ENCODE measurements around the gene AFDN.

AFDN gene

DNA sequence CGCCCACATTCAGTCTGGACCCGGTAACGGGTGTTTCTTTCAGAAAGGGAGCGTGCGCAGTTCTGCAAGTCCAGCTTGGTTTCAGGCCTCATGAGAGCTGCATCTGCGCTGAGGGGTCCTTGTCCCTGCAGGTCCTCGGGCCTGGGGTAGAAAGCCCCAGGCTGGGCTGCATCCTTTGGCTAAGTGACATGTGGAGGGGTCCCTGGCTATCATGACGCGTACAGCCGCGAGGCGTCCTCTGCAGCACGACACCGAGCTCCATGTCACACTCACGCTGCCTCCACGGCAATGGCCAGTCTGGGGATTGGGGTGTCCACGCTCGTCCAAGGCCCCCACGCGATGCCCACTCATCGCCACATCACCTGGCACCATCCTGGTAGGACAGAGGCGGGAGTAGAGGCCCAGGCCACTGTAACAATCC is 169.0 kb downstream of the AFDN start:
- peak overlapping the region; percentile 97 for H2BK12ac ChIP-seq (ENCODE audit: low read length)
- H3K4ac ChIP-seq (ENCODE audit: low read length): no peak overlapping the region
- H3K27me3 ChIP-seq (ENCODE audit: control insufficient read depth in 3 of 3, insufficient read depth in 3 of 3, low read depth in 1 of 3, low read length in 3 of 3): no peaks in the 10 kb centered on the region
- H3K23ac ChIP-seq (ENCODE audit: low read depth, low read length, poor library complexity): no peak overlapping the region
- H3K18ac ChIP-seq (ENCODE audit: low read length): peak overlapping the region; percentile 98
- no peak for DNase-seq (ENCODE audit: low spot score)
- H3K27ac ChIP-seq (replicated peaks; ENCODE audit: low read length): no peak overlapping the region
- peaks cover 0 to 8% of the 10 kb centered on the region in 2 donors for H3K9me3 ChIP-seq (replicated peaks in 1 of 2; ENCODE audit: control insufficient read depth in 2 of 2, insufficient read depth in 1 of 2, low read depth in 1 of 2, low read length in 2 of 2)
- peak overlapping the region; percentile 72 for H3K14ac ChIP-seq (ENCODE audit: low read length)
- H3K4me1 ChIP-seq (ENCODE audit: control insufficient read depth in 2 of 2, insufficient read depth in 1 of 2, low read depth in 1 of 2, low read length in 2 of 2): peaks cover 0 to 7% of the 10 kb centered on the region in 2 donors
- H3K4me3 ChIP-seq (ENCODE audit: low read length in 2 of 2): no peak overlapping the region
- H3K79me1 ChIP-seq (ENCODE audit: low read depth, low read length): no peaks in the 10 kb centered on the region
- peak overlapping the region; percentile 70 for H3K9ac ChIP-seq (ENCODE audit: low read depth, low read length, poor library complexity)
- no CpG with 5 or more reads among the region's 22 CpGs for WGBS, 2 donors (ENCODE audit: extremely low coverage in 2 of 2, insufficient read length in 2 of 2, insufficient replicate concordance in 1 of 2)
- peak overlapping the region; percentile 38 for H4K91ac ChIP-seq (ENCODE audit: low read depth, low read length, poor library complexity)
- peak overlapping the region; percentile 90 for H2BK15ac ChIP-seq (ENCODE audit: low read length)
- peak overlapping the region; percentile 99 for H2AK5ac ChIP-seq (ENCODE audit: low read depth, low read length)
- H2BK5ac ChIP-seq (ENCODE audit: low read length): peak overlapping the region; percentile 87
- peak overlapping the region; percentile 82 for H2BK120ac ChIP-seq (ENCODE audit: low read depth, low read length)
- peak overlapping the region; percentile 56 for H2AFZ ChIP-seq (ENCODE audit: low read length)
- H3K4me2 ChIP-seq (ENCODE audit: insufficient read depth, low read length, poor library complexity, severe bottlenecking): no peak overlapping the region
- no peaks in the 10 kb centered on the region for H3K36me3 ChIP-seq (replicated peaks in 1 of 2; ENCODE audit: control insufficient read depth in 2 of 2, insufficient read depth in 2 of 2, low read length in 2 of 2)
- H4K8ac ChIP-seq (ENCODE audit: low read depth, low read length): peak overlapping the region; percentile 74

DNA sequence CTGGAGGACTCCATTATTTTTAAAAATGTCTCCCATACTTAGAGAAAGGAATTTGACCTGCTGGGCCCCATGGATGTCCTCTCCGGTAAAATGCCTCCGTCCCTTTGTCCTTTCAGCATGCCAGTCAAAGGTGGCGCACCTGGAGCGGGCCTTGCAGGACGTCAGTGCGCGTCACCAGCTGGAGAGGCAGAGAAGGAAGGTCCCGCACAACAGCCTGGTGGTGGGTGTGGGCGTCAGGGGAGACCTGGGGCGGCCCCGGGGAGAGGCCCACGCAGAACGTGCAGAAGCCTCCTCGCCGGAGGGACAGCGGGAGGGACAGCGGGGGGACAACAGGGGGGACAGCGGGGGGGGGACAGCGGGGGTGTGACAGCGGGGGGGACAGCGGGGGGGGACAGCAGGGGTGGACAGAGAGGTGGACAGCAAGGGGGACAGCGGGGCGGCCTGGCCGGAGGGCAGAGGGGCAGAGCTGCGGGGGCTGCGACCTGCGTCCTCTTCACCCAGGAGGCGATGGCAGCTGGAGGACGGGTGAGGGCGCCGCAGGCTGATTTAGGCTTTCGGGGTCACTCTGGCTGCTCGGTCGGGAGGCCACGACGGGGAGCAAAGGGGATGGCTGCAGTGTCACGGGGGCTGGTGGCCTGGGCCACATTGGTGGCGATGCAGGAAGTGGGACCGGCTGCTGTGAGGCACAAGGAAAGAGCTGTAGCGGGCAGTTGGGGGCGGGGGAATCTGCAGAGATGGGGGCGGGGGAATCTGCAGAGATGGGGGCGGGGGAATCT is 169.9 kb downstream of the AFDN start:
- no peak overlapping the region for H4K8ac ChIP-seq (ENCODE audit: low read depth, low read length)
- H3K27ac ChIP-seq (replicated peaks; ENCODE audit: low read length): peak overlapping the region; percentile 51
- H4K91ac ChIP-seq (ENCODE audit: low read depth, low read length, poor library complexity): peak overlapping the region; percentile 38
- no peak overlapping the region for H3K14ac ChIP-seq (ENCODE audit: low read length)
- H3K4me3 ChIP-seq (ENCODE audit: low read length in 2 of 2): peak overlapping the region in 1 of 2 donors; percentile 17
- no peak overlapping the region for H3K23ac ChIP-seq (ENCODE audit: low read depth, low read length, poor library complexity)
- peaks cover 1% of the 10 kb centered on the region for H3K79me1 ChIP-seq (ENCODE audit: low read depth, low read length)
- H2BK15ac ChIP-seq (ENCODE audit: low read length): peak overlapping the region; percentile 90
- H3K4me1 ChIP-seq (ENCODE audit: control insufficient read depth in 2 of 2, insufficient read depth in 1 of 2, low read depth in 1 of 2, low read length in 2 of 2): peaks cover 0 to 7% of the 10 kb centered on the region in 2 donors
- no peaks in the 10 kb centered on the region for H3K27me3 ChIP-seq (ENCODE audit: control insufficient read depth in 3 of 3, insufficient read depth in 3 of 3, low read depth in 1 of 3, low read length in 3 of 3)
- H3K18ac ChIP-seq (ENCODE audit: low read length): peak overlapping the region; percentile 98
- H2AFZ ChIP-seq (ENCODE audit: low read length): peak overlapping the region; percentile 56
- H3K4me2 ChIP-seq (ENCODE audit: insufficient read depth, low read length, poor library complexity, severe bottlenecking): no peak overlapping the region
- H3K9me3 ChIP-seq (replicated peaks in 1 of 2; ENCODE audit: control insufficient read depth in 2 of 2, insufficient read depth in 1 of 2, low read depth in 1 of 2, low read length in 2 of 2): peaks cover 0 to 8% of the 10 kb centered on the region in 2 donors
- H3K36me3 ChIP-seq (replicated peaks in 1 of 2; ENCODE audit: control insufficient read depth in 2 of 2, insufficient read depth in 2 of 2, low read length in 2 of 2): no peaks in the 10 kb centered on the region
- peak; percentile 41 for DNase-seq (ENCODE audit: low spot score)
- H3K4ac ChIP-seq (ENCODE audit: low read length): peak overlapping the region; percentile 95
- H2BK5ac ChIP-seq (ENCODE audit: low read length): peak overlapping the region; percentile 87
- peak overlapping the region; percentile 82 for H2BK120ac ChIP-seq (ENCODE audit: low read depth, low read length)
- H2AK5ac ChIP-seq (ENCODE audit: low read depth, low read length): peak overlapping the region; percentile 99
- H3K9ac ChIP-seq (ENCODE audit: low read depth, low read length, poor library complexity): no peak overlapping the region
- no CpG with 5 or more reads among the region's 43 CpGs for WGBS, 2 donors (ENCODE audit: extremely low coverage in 2 of 2, insufficient read length in 2 of 2, insufficient replicate concordance in 1 of 2)
- peak overlapping the region; percentile 97 for H2BK12ac ChIP-seq (ENCODE audit: low read length)

DNA sequence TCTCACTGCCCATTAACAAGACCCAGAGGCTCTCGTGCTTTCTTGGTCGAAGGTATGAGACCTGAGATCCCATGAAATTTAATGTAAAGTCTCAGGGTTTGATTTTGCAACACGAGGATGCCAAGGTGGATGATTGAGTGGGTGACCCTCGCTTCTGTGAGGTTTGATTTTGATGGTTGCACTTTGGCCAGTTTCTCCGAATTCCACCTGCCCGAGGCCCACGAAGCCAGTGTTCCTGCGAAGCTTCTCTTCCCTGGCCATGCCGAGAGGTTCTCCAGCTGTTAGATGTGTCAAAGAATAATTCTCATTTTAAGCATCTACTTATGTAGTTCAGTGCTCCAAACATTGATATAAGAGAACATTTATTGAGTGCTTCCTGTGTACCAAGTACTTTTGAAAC is 170.9 kb downstream of the AFDN start, which contains the start of gene KIF25:
Gene KIF25 (plus strand): TSS at position 30 of the 400 bp plus-strand sequence. CDS start 31,915 bp downstream, outside the sequence.
- peak within 1 kb of the TSS; percentile 98 for H3K18ac ChIP-seq (ENCODE audit: low read length)
- peak within 1 kb of the TSS in 1 of 2 donors; percentile 17 for H3K4me3 ChIP-seq (ENCODE audit: low read length in 2 of 2)
- no peaks in the 10 kb centered on the region for H3K27me3 ChIP-seq (ENCODE audit: control insufficient read depth in 3 of 3, insufficient read depth in 3 of 3, low read depth in 1 of 3, low read length in 3 of 3)
- peak within 1 kb of the TSS; percentile 97 for H2BK12ac ChIP-seq (ENCODE audit: low read length)
- DNase-seq (ENCODE audit: low spot score): no peak
- H3K79me1 ChIP-seq (ENCODE audit: low read depth, low read length): peaks cover 1% of the 10 kb centered on the region
- H2BK5ac ChIP-seq (ENCODE audit: low read length): peak within 1 kb of the TSS; percentile 87
- peak within 1 kb of the TSS; percentile 82 for H2BK120ac ChIP-seq (ENCODE audit: low read depth, low read length)
- H3K36me3 ChIP-seq (replicated peaks in 1 of 2; ENCODE audit: control insufficient read depth in 2 of 2, insufficient read depth in 2 of 2, low read length in 2 of 2): no peaks in the 10 kb centered on the region
- H4K91ac ChIP-seq (ENCODE audit: low read depth, low read length, poor library complexity): peak within 1 kb of the TSS; percentile 38
- peak within 1 kb of the TSS; percentile 51 for H3K27ac ChIP-seq (replicated peaks; ENCODE audit: low read length)
- no peak within 1 kb of the TSS for H3K4me2 ChIP-seq (ENCODE audit: insufficient read depth, low read length, poor library complexity, severe bottlenecking)
- peak within 1 kb of the TSS; percentile 99 for H2AK5ac ChIP-seq (ENCODE audit: low read depth, low read length)
- H2AFZ ChIP-seq (ENCODE audit: low read length): peak within 1 kb of the TSS; percentile 56
- peak within 1 kb of the TSS; percentile 90 for H2BK15ac ChIP-seq (ENCODE audit: low read length)
- H3K14ac ChIP-seq (ENCODE audit: low read length): no peak within 1 kb of the TSS
- H3K23ac ChIP-seq (ENCODE audit: low read depth, low read length, poor library complexity): no peak within 1 kb of the TSS
- whole genome bisulfite sequencing, 2 donors (ENCODE audit: extremely low coverage in 2 of 2, insufficient read length in 2 of 2, insufficient replicate concordance in 1 of 2): no CpG with 5 or more reads among the region's 9 CpGs
- H3K9me3 ChIP-seq (replicated peaks in 1 of 2; ENCODE audit: control insufficient read depth in 2 of 2, insufficient read depth in 1 of 2, low read depth in 1 of 2, low read length in 2 of 2): peaks cover 0 to 8% of the 10 kb centered on the region in 2 donors
- no peak within 1 kb of the TSS for H3K9ac ChIP-seq (ENCODE audit: low read depth, low read length, poor library complexity)
- H4K8ac ChIP-seq (ENCODE audit: low read depth, low read length): no peak within 1 kb of the TSS
- peaks cover 0 to 7% of the 10 kb centered on the region in 2 donors for H3K4me1 ChIP-seq (ENCODE audit: control insufficient read depth in 2 of 2, insufficient read depth in 1 of 2, low read depth in 1 of 2, low read length in 2 of 2)
- H3K4ac ChIP-seq (ENCODE audit: low read length): peak within 1 kb of the TSS; percentile 95

DNA sequence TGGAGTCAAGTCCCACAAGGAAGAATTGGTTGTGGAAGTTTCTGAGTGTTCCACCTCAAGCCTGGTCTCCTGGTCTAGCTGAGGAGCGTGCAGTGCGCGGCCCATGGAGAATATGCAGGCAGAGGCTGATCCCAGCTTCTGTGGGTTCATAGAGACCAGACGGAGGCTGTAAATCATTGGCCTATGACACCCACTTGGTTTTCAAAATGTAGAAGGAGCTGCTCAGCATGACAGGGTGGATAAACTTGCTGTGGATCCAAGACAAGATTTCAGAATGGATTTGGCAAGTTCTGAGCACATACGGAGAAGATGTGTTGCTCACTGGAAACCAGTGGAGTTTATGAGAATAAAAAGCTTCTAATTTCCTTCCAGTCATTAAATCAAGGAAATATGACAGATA is 171.5 kb downstream of the AFDN start:
- Histone ChIP-seq H3K14ac (ENCODE audit: low read length) (no peak overlapping the region), H3K4me1 (ENCODE audit: control insufficient read depth in 2 of 2, insufficient read depth in 1 of 2, low read depth in 1 of 2, low read length in 2 of 2) (peaks cover 0 to 7% of the 10 kb centered on the region in 2 donors), H2BK12ac (ENCODE audit: low read length) (no peak overlapping the region), H3K23ac (ENCODE audit: low read depth, low read length, poor library complexity) (no peak overlapping the region), H2AFZ (ENCODE audit: low read length) (no peak overlapping the region), H3K18ac (ENCODE audit: low read length) (no peak overlapping the region), H3K27ac (replicated peaks; ENCODE audit: low read length) (no peak overlapping the region), H4K91ac (ENCODE audit: low read depth, low read length, poor library complexity) (no peak overlapping the region), H3K4me3 (ENCODE audit: low read length in 2 of 2) (no peak overlapping the region), H2BK15ac (ENCODE audit: low read length) (no peak overlapping the region), H3K27me3 (ENCODE audit: control insufficient read depth in 3 of 3, insufficient read depth in 3 of 3, low read depth in 1 of 3, low read length in 3 of 3) (no peaks in the 10 kb centered on the region), H4K8ac (ENCODE audit: low read depth, low read length) (no peak overlapping the region), H2BK120ac (ENCODE audit: low read depth, low read length) (no peak overlapping the region), H3K9ac (ENCODE audit: low read depth, low read length, poor library complexity) (no peak overlapping the region), H3K4ac (ENCODE audit: low read length) (no peak overlapping the region), H3K36me3 (replicated peaks in 1 of 2; ENCODE audit: control insufficient read depth in 2 of 2, insufficient read depth in 2 of 2, low read length in 2 of 2) (no peaks in the 10 kb centered on the region), H2AK5ac (ENCODE audit: low read depth, low read length) (no peak overlapping the region), H3K9me3 (replicated peaks in 1 of 2; ENCODE audit: control insufficient read depth in 2 of 2, insufficient read depth in 1 of 2, low read depth in 1 of 2, low read length in 2 of 2) (peaks cover 0 to 8% of the 10 kb centered on the region in 2 donors), H3K4me2 (ENCODE audit: insufficient read depth, low read length, poor library complexity, severe bottlenecking) (no peak overlapping the region), H3K79me1 (ENCODE audit: low read depth, low read length) (peaks cover 1% of the 10 kb centered on the region), H2BK5ac (ENCODE audit: low read length) (no peak overlapping the region)
- WGBS, 2 donors (ENCODE audit: extremely low coverage in 2 of 2, insufficient read length in 2 of 2, insufficient replicate concordance in 1 of 2): no CpG with 5 or more reads among the region's 5 CpGs
- no peak for DNase-seq (ENCODE audit: low spot score)

All from neuronal stem cell (in vitro differentiated cells).